GM23248 (cell line): ENCODE data around the gene ADGRD2.

Experiments
- EZH2 ChIP-seq: fragments of 200-600 bp; sonication (generic); IDR thresholded peaks from 2 replicates; pipeline ENCODE4 v1.6.1; 2018; ENCODE audit warnings: antibody characterized with exemption, mild to moderate bottlenecking; ENCODE audit not compliant: insufficient read depth, poor library complexity, severe bottlenecking
- EZH2phosphoT487 ChIP-seq: fragments of 200-600 bp; sonication (generic); IDR thresholded peaks from 2 replicates; pipeline ENCODE4 v1.6.1; 2018; ENCODE audit warnings: antibody characterized with exemption, moderate library complexity, mild to moderate bottlenecking, low read depth; ENCODE audit not compliant: insufficient read depth

GRCh38 chr9:124500028-124500795 is 50.0 kb downstream of the ADGRD2 start:
- TF ChIP-seq EZH2 (no peak), EZH2phosphoT487 (no peak)
